NCI-H226 (cell line): ENCODE measurements around the gene L3HYPDH.
A peak's percentile ranks its signal among the peaks of the same experiment; 100 is the strongest.
"Not testable (repeated sequence)": the region's sequence is repeated elsewhere in the genome, so short reads cannot be mapped to it uniquely, and the experiment has no call there.

ENCODE experiments used
- DNase-seq: peaks from one replicate; pipeline ENCODE4 v3.0.0-alpha.2; 2015

L3HYPDH gene

DNA sequence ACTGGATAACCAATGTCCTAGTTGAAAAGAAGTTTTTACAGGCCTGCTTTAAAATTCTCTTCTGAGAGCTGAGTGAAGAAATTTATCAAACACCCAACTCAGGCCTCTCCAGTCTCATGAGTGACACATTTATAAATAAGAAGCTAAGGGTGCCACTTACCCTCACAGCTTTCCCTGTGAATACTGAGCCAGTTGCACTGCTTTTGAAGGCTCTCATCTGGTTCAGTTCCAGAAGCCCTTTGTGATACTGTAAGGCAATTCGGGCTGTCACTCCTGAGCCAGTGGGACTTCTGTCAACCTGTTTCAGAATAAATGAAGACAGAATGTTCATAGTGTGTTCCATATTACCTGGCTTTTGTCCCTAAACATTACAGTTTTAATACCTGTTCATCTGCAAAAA lies 8.5 kb downstream of the L3HYPDH start:
- DNase-seq, result no peak

GRCh38 chr14:59474172-59474571 lies 10.0 kb downstream of the L3HYPDH start:
- no peak for DNase-seq

DNA sequence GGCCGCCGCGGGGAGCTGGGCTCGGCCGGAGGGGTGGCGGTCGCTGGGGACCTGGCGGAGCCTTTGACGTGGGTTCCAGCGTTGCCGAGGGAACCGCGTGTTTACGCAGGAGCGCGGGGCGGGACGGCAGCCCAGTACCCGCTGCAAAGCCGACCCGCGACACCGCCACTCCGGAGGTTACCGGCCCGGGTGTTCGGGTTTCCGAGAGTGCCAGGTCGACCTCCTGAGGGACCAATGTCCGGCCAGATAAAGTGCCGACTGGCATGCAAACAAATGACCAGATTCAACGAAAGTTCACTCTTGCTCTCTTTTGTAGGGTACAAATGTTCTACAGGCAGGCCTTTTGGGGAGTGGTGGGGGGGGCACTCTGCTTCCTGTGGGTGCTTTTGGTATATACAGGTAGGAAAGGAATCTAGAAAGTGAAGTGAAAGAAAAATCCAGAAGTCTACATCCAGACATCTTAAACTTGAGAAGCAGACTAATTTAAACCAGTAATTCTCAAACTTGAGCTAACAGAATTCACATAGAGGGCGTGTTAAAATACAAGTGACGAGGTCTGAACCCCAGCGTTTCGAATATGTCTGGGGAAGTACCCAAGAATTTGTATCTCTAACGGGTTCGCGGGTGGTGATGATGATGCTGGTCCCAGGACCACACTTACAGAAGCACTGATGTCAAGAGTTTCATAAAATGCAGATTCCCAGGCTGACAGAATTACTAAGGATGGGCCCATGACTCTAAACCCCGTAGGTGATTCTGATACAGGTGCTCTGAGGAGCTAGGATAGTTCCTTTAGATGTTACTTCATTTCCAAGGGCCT lies 18.7 kb downstream of the L3HYPDH start, which contains the start of gene GPR135:
TSS of gene GPR135 (minus strand) at position 65 of the 820 bp plus-strand sequence. CDS start 154 bp downstream, outside the sequence.
- DNase-seq, result no peak

GRCh38 chr14:59464486-59465315 lies 19.5 kb downstream of the L3HYPDH start:
- no peak for DNase-seq

DNA sequence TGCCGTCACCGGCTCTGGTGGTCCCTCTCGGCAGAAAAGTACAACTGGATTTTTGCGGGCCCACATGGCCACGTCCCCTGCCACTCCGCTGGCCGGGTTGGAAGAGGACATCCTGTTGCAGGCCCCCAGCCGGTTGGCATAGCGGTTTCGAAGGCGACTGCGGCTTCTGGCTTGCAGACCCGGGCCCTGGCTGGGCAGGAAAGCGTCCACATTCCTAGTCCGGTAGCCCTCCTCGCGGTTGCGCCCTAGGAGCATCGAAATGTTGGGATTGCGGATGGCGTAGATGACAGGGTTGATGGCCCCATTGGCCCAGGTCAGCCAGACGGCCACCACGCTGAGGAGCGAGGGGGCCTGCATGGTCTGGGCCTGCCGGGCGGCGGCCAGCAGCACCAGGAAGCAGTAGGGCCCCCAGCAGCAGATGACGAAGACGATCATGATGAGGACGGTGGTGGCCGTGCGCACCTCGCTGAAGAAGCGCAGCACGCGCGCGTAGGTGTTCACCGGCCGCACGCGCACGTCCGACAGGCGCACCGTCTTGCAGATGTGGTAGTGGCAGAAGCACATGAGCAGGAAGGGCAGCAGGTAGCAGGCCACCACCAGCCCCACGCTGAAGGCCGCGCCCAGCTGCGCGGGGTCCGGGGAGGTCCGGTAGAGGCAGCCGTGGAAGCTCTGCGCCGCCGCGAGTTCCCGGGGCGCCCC lies 20.3 kb downstream of the L3HYPDH start:
- DNase-seq, result no peak

GRCh38 chr14:59461891-59462290 lies 22.3 kb downstream of the L3HYPDH start:
- DNase-seq, result no peak

DNA sequence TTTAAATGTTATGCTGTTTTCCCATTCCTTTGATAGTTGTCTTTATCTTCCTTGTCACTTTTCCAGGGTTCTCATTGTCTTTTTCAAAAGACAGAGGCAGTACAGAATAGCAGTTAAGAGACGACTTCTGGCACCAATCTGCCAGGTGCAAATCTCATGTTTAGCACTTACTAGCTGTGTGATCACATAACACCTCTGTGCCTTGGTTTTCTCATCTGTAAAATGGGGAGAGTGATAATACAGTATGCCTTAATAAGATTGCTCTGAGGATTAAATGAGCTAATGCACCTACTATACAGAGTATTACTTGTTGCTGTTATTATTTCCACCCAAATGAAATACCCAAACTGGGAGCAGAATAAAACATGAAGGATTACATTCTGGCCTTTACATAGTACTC lies 23.8 kb downstream of the L3HYPDH start:
- DNase-seq, result no peak

DNA sequence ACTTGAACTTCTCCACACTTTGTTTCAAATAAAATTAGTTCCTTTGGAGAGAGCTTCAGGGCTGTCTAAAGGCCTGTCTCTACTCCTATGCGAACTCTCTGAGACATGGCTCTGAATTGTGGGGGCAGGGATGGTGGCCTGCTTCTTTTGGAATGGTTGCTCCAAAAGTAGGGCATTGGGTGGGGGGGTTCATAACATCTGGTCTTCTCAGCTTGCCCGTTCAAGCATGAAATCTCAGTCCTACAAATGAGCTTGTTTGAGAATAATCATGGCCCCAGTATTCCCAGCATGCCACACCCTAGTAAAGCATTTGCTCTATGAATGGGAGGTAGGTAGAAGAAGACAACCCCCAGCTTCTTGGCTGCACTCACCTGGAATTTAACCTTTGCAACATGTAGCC lies 25.7 kb downstream of the L3HYPDH start:
- no peak for DNase-seq

DNA sequence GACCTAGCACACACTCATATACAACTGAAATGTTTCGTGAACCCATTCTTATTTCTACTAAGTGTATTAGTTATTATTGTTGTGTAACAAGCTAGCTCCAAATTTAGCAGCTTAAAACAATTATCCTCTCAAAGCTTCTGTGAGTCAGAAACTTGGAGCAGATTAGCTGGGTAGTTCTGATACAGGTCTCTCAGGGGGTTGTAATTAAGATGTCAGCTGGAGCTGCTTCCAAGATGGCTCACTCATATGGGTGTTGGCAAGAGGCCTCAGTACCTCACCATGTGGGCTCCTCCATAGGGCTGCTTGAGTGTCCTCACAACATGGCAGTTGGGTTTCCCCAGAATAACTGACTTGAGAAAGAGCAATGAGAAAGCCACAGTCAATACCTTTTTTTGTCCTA lies 28.8 kb downstream of the L3HYPDH start:
- no peak for DNase-seq

DNA sequence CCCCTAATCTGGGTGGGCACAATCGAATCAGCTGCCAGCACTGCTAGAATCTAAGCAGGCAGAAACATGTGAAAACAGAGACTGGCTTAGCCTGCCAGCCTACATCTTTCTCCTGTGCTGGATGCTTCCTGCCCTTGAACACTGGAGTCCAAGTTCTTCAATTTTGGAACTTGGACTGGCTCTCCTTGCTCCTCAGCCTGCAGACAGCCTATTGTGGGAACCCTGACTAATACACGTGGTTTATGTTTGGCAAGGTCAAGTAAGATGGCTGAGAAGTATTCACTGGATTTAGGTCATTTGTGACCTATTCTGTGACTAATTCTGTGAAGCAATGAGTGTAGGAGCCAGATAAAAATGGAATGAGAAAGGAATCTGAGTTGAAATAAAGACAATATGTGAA lies 30.1 kb downstream of the L3HYPDH start:
- DNase-seq, result peak; percentile 88

- DNase-seq, result no peak
Observed at GRCh38 chr14:59451849-59452248, 32.4 kb downstream of the L3HYPDH start.

DNA sequence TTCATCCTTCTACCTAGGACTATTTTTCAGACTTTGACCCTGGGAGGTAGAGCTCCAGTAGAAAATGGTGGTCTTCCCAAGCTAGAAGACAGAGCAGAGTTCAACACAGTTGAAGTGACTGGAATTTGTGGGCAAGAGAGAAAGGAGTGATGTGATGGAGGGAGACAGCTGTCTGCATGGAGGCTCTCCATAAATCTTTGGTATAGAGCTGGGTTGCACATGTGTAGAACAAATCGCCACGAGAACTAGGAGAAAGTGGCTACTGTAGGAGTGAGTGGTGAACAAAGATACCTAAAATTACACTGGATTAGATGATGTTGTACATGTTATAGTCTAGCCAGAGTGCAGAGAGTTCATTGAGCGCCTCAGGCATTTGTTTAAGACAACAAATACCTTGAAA lies 33.5 kb downstream of the L3HYPDH start:
- DNase-seq, result no peak

DNA sequence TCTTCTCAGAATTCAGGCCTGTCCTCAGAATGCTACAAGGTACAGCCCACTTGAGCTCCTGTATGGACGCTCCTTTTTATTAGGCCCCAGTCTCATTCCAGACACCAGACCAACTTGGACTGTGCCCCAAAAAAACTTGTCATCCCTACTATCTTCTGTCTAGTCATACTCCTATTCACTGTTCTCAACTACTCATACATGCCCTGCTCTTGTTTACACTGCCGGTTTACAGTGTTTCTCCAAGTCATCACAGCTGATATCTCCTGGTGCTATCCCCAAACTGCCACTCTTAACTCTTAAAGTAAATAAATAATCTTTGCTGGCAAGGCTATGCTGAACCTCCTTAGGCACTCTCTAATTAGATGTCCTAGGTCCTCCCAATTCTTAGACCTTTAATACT lies 35.5 kb downstream of the L3HYPDH start:
- DNase-seq, result not testable (repeated sequence)

DNA sequence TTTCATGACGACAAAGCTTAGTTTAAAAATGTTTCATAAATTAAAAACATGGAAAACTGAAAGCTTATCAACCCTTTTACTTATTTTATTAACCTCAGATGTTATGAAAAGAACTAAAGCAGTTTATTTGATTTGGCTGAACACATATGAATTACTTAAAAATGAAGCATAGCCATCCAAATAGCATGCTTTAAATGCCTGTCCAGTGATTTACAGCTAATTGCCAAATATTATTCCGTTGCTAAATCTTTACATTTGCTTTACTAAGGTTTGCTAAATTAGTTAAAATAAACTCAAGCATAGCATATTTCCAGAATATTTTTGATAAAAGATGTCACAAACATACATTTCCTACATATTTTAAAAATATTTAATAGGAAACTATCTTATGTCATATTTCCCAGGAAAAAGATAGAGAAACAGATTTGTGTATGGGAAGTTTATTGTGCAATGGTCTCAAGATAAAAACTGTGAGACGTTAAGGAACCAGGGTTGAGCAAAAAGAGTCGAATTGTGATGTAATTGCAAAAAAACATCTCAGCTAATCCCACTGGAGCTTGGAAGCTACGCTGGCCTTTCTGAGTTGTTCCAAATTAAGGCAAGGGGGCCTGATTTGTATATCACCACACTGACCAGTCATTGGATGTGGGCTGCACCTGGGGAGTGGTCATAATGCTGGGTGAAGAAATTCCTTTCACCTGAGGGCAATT lies 44.8 kb downstream of the L3HYPDH start:
- DNase-seq, result peak; percentile 53

DNA sequence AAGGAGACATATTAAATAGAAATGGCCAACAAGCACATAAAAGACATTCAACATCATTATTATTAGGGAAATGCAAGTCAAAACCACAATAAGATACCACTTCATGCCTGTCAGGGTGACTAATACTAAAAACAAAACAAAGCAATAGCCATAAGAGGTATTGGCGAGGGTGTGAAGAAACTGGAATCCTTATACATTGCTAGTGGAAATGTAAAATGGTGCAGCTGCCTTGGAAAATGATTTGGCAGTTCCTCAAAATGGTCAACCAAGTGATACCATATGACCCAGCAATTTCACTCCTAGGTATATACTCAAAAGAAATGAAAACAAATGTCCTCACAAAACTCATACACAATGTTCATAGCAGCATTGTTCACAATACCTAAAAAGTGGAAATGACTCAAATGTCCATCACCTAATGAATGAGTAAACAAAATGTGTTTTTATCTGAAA lies 46.0 kb downstream of the L3HYPDH start:
- DNase-seq, result peak; percentile 88

- DNase-seq, result no peak
Observed at GRCh38 chr14:59435987-59436386, 48.2 kb downstream of the L3HYPDH start.

- no peak for DNase-seq
Observed at GRCh38 chr14:59435101-59435500, 49.1 kb downstream of the L3HYPDH start.

GRCh38 chr14:59429790-59430189 lies 54.4 kb downstream of the L3HYPDH start:
- DNase-seq, result no peak

DNA sequence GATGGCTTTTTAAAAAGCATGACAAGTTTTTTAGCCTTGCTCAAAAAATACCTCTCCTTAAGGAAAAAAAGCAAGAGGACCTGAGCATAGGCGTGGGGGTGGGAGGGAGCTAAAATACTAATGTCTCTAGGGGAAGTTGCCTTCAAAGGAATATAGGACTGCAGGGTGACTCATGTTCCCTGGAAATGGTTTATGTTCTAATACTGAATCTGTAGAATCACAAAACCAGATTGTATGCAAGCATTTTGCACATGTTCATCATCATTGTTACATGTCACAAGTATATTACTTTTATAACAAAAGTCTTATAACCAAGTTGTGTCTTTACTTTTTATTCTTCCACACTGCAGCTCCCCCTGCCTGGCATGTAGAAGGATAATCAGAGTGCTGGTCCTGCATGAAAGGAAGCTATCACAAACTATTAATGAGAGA lies 55.6 kb downstream of the L3HYPDH start:
- DNase-seq, result peak; percentile 22

DNA sequence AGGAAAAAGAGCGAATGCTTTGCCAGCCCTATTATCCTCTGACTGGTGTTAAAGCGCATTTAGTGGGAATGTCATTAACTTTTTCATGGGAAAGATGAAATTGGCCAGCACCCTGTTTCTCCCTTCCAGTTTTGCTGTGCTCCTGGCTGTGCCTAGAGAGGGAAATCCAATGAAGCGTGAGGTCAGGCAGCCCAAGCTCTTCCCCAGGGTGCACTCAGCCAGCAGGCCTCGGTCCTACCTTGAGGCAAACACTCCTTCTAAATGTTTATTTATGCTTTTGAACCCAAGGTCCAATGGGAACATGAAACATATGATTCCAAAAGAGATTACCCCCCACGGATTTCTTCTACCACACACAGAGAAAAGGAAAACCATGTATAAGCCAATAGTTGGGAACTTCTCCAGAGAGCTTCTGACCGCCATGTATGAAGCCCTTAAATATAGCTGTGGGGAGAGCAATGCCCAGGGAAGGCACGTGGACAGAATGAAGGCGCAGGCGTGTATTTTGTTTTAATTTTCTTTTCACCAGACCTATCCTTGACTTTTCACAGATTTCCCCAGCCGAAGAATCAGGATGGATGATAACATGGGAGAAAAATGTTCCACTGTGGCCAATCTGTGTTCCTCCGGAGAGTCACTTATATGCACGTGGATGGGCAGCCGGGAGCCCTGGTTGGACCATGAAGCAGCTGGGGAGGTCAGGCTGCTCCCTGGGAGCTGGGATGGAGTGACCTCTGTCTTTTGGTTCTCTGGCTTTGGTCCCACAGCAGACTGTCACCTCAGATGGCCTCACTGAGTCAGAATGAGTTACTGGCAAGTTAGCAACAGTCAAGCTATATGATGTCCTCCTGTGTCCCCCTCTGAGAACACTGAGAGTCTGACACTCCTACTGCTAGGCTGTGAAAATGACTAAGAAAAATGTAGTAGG lies 56.3 kb downstream of the L3HYPDH start:
- DNase-seq, result no peak

DNA sequence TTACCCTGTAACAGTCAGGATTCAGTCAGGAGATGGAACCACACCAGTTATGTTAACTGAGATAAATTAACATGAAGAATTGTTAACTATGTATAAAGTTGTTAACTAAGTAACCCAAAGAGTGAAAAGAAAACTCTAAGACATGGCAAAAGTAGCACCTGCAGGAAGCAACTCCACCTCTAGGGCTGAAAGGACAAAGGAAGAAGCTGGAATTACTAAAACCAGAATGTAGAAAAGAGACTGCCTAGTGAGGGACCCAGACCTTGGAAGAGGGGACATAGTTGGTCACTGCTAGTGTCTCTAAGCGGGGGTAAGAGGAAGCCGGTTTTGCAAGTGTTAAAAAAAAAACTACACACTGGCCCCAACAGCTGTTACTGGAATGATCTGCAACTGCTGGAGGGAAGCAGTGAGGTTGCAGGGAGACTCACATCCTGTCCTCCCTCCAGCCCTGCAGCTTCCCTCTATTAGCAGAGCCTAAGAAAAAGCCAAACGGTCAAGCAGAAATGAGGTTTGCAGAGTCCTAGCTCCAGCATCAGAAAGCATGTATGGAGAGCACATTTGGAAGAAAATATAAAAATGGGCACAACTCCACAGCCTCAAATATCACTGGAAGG lies 58.8 kb downstream of the L3HYPDH start:
- no peak for DNase-seq
